ENCODE results near the gene FAM222B.

DNA sequence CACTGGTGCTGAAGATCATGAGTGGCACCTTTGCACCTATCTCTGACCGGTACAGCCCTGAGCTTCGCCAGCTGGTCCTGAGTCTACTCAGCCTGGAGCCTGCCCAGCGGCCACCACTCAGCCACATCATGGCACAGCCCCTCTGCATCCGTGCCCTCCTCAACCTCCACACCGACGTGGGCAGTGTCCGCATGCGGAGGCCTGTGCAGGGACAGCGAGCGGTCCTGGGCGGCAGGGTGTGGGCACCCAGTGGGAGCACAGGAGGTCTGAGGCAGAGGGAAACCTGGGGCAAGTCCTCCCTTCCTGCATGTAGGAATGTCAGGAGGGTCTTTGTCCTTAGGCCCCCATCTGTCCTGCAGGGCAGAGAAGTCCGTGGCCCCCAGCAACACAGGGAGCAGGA is 105.3 kb downstream of the FAM222B start:
- TF ChIP-seq, protein P1, sequence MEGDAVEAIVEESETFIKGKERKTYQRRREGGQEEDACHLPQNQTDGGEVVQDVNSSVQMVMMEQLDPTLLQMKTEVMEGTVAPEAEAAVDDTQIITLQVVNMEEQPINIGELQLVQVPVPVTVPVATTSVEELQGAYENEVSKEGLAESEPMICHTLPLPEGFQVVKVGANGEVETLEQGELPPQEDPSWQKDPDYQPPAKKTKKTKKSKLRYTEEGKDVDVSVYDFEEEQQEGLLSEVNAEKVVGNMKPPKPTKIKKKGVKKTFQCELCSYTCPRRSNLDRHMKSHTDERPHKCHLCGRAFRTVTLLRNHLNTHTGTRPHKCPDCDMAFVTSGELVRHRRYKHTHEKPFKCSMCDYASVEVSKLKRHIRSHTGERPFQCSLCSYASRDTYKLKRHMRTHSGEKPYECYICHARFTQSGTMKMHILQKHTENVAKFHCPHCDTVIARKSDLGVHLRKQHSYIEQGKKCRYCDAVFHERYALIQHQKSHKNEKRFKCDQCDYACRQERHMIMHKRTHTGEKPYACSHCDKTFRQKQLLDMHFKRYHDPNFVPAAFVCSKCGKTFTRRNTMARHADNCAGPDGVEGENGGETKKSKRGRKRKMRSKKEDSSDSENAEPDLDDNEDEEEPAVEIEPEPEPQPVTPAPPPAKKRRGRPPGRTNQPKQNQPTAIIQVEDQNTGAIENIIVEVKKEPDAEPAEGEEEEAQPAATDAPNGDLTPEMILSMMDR (IDR thresholded peaks at IDR 0.05): no peak
- no peak for TF ChIP-seq POLR2A (IDR thresholded peaks at IDR 0.05)
